GM12878 (cell line): ENCODE results near the gene MTM1. TPM values are rescaled to one million over a fixed set of nuclear protein-coding genes. Genes with fewer than 3 reads are reported as not detected.

Source experiments
- ATF2 ChIP-seq: IDR thresholded peaks from 2 replicates; pipeline ENCODE4 v1.6.1; 2012; ENCODE audit warnings: low read length, inconsistent platforms
- CBFB ChIP-seq: IDR thresholded peaks from 2 replicates; pipeline ENCODE4 v1.6.1; 2016; ENCODE audit warnings: antibody characterized with exemption, low read depth
- E2F4 ChIP-seq: IDR thresholded peaks from 2 replicates; pipeline ENCODE4 v1.6.1; 2012; ENCODE audit warnings: low read depth, low read length, improper control_type of control experiment
- EED ChIP-seq: sonication (generic); IDR thresholded peaks from 2 replicates; pipeline ENCODE4 v1.6.1; 2016; ENCODE audit warnings: antibody characterized with exemption, low read depth
- EP300 ChIP-seq, 2 experiments: fragments of 150-350 bp in 1 of 2; IDR thresholded peaks; 2 replicates each; pipeline ENCODE4 v1.6.1; 2011 to 2012; ENCODE audit warnings: low read depth in 2 of 2, low read length in 2 of 2, borderline replicate concordance in 1 of 2, improper control_type of control experiment in 1 of 2, inconsistent platforms in 1 of 2; ENCODE audit not compliant: control insufficient read depth in 1 of 2
- HDAC6 ChIP-seq: fragments of 200-600 bp; sonication (generic); IDR thresholded peaks from one replicate; pipeline ENCODE4 v1.8.0; 2017; ENCODE audit warnings: antibody characterized with exemption; ENCODE audit not compliant: unreplicated experiment
- MYC ChIP-seq: IDR thresholded peaks from 2 replicates; pipeline ENCODE4 v1.6.1; 2011; ENCODE audit warnings: mild to moderate bottlenecking, low read length, moderate library complexity, inconsistent platforms; ENCODE audit not compliant: insufficient read depth, insufficient replicate concordance, insufficient read length, severe bottlenecking
- NBN ChIP-seq: fragments of 450-650 bp; IDR thresholded peaks from 2 replicates; pipeline ENCODE4 v1.6.1; 2016
- NFIC ChIP-seq: IDR thresholded peaks from 2 replicates; pipeline ENCODE4 v1.6.1; 2012; ENCODE audit warnings: low read depth, mild to moderate bottlenecking, inconsistent platforms, low read length, moderate library complexity
- NKRF ChIP-seq: fragments of 450-650 bp; conservative IDR thresholded peaks from 2 replicates; pipeline ENCODE4 v1.6.1; 2017; ENCODE audit warnings: mild to moderate bottlenecking, moderate library complexity
- PAX8 ChIP-seq: fragments of 450-650 bp; IDR thresholded peaks from 2 replicates; pipeline ENCODE4 v1.6.1; 2017; ENCODE audit warnings: mild to moderate bottlenecking, moderate library complexity
- PKNOX1 ChIP-seq: fragments of 450-650 bp; IDR thresholded peaks from 2 replicates; pipeline ENCODE4 v1.6.1; 2016; ENCODE audit warnings: mild to moderate bottlenecking
- POLR2AphosphoS5 ChIP-seq: IDR thresholded peaks from 2 replicates; pipeline ENCODE4 v1.6.1; 2011; ENCODE audit warnings: mild to moderate bottlenecking, low read length, inconsistent platforms
- RUNX3 ChIP-seq: IDR thresholded peaks from 2 replicates; pipeline ENCODE4 v1.6.1; 2012; ENCODE audit warnings: low read length, inconsistent platforms
- SMAD5 ChIP-seq: IDR thresholded peaks from 2 replicates; pipeline ENCODE4 v1.6.1; 2016; ENCODE audit warnings: antibody characterized with exemption, low read depth
- STAT1 ChIP-seq: fragments of 450-650 bp; conservative IDR thresholded peaks from 2 replicates; pipeline ENCODE4 v1.6.1; 2014; ENCODE audit warnings: antibody characterized with exemption, mild to moderate bottlenecking
- TCF3 ChIP-seq: IDR thresholded peaks from 2 replicates; pipeline ENCODE4 v1.6.1; 2012; ENCODE audit warnings: low read depth, mild to moderate bottlenecking, low read length, borderline replicate concordance; ENCODE audit not compliant: insufficient read depth
- ZBED1 ChIP-seq: IDR thresholded peaks from 2 replicates; pipeline ENCODE4 v1.6.1; 2016; ENCODE audit warnings: borderline replicate concordance
- ZNF24 ChIP-seq: fragments of 450-650 bp; IDR thresholded peaks from 2 replicates; pipeline ENCODE4 v1.6.1; 2017; ENCODE audit warnings: antibody characterized with exemption, mild to moderate bottlenecking
- polyA plus RNA-seq, 11 experiments: library from polyadenylated mRNA; depleted of rRNA in 4 of 11; unstranded in 6 of 11; stranded (reverse) in 5 of 11; fragments of >200 nt; fragmentation: Nextera tagmentation in 4 of 11; fragmentation: Illumina TruSeq in 1 of 11; extraction: Ambion mirVana in 4 of 11; extraction: Trizol in 1 of 11; gene quantifications; 1 replicate in 1 of 11; 2 replicates in 10 of 11; pipeline versions ENCODE4 v1.2.1 to v1.2.3, GENCODE V29; 2011 to 2016; ENCODE audit warnings: inconsistent platforms in 2 of 11, missing spikeins in 2 of 11, low read depth in 1 of 11
- total RNA-seq, 4 experiments: library from RNA; depleted of rRNA in 3 of 4; stranded (reverse); fragments of >200 nt in 3 of 4; fragmentation: Illumina TruSeq in 1 of 4; extraction: Trizol in 1 of 4; gene quantifications; 2 replicates each; pipeline versions ENCODE4 v1.2.1 to v1.2.3, GENCODE V29; 2013 to 2021
- TF ChIP-seq, protein P1 (sequence below): fragments of 450-650 bp; IDR thresholded peaks from 2 replicates; pipeline ENCODE4 v1.6.1; 2017; ENCODE audit warnings: mild to moderate bottlenecking, moderate library complexity
- TF ChIP-seq, protein P2 (sequence below): IDR thresholded peaks from 2 replicates; pipeline ENCODE4 v1.6.1; 2011; ENCODE audit warnings: borderline replicate concordance, low read depth, mild to moderate bottlenecking, moderate library complexity, mixed read lengths, low read length; ENCODE audit not compliant: insufficient read depth; ENCODE audit errors: extremely low read length

The MTM1 gene
- total and polyA plus RNA-seq, 10 of the 15 experiments (the other 5 are each of a cell fraction or from before 2014, with no cell fraction given), result 3.9 to 13.3 (median 8.4) TPM

GRCh38 chrX:150573702-150574101 lies 5.3 kb downstream of the MTM1 start (continued):
- TF ChIP-seq NKRF (no peak), POLR2AphosphoS5 (no peak), HDAC6 (no peak), RUNX3 (peak; percentile 94), NFIC (peak; percentile 62), EED (peak; percentile 85), CBFB (peak; percentile 56; the same call in 1 of the 2 replicates), SMAD5 (no peak), ZBED1 (no peak), EP300 (IDR thresholded peaks at IDR 0.05; ENCODE audit: borderline replicate concordance in 1 of 2, control insufficient read depth in 1 of 2, low read depth in 2 of 2, low read length in 2 of 2) (peak in 1 of 2 experiments; percentile 58; a peak in 2 of 4 replicates), PAX8 (no peak), TCF3 (no peak), NBN (no peak), PKNOX1 (no peak), ZNF24 (no peak), ATF2 (peak; percentile 39; the same call in 1 of the 2 replicates), STAT1 (no peak), MYC (no peak), E2F4 (no peak)
- TF ChIP-seq, protein P1, sequence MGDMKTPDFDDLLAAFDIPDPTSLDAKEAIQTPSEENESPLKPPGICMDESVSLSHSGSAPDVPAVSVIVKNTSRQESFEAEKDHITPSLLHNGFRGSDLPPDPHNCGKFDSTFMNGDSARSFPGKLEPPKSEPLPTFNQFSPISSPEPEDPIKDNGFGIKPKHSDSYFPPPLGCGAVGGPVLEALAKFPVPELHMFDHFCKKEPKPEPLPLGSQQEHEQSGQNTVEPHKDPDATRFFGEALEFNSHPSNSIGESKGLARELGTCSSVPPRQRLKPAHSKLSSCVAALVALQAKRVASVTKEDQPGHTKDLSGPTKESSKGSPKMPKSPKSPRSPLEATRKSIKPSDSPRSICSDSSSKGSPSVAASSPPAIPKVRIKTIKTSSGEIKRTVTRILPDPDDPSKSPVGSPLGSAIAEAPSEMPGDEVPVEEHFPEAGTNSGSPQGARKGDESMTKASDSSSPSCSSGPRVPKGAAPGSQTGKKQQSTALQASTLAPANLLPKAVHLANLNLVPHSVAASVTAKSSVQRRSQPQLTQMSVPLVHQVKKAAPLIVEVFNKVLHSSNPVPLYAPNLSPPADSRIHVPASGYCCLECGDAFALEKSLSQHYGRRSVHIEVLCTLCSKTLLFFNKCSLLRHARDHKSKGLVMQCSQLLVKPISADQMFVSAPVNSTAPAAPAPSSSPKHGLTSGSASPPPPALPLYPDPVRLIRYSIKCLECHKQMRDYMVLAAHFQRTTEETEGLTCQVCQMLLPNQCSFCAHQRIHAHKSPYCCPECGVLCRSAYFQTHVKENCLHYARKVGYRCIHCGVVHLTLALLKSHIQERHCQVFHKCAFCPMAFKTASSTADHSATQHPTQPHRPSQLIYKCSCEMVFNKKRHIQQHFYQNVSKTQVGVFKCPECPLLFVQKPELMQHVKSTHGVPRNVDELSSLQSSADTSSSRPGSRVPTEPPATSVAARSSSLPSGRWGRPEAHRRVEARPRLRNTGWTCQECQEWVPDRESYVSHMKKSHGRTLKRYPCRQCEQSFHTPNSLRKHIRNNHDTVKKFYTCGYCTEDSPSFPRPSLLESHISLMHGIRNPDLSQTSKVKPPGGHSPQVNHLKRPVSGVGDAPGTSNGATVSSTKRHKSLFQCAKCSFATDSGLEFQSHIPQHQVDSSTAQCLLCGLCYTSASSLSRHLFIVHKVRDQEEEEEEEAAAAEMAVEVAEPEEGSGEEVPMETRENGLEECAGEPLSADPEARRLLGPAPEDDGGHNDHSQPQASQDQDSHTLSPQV, result no peak
- TF ChIP-seq, protein P2, sequence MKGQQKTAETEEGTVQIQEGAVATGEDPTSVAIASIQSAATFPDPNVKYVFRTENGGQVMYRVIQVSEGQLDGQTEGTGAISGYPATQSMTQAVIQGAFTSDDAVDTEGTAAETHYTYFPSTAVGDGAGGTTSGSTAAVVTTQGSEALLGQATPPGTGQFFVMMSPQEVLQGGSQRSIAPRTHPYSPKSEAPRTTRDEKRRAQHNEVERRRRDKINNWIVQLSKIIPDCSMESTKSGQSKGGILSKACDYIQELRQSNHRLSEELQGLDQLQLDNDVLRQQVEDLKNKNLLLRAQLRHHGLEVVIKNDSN, result no peak
